Endothelial cell of umbilical vein (primary cell): ENCODE measurements around the gene COL13A1. TPM values are rescaled to one million over a fixed set of nuclear protein-coding genes. Genes with fewer than 3 reads are reported as not detected.

ENCODE experiments used
- BruUV-seq: library from RNA; stranded (reverse); fragments of 400-500 nt; replicated peaks from 2 replicates; lab custom pipeline; 2021; lab: Mats Ljungman, UMichigan
- CTCF ChIA-PET: fragments of 300-600, 350-600 bp; sonication (Branson Sonifier 250); formaldehyde crosslinking; loops from one replicate; lab custom pipeline; 2021; ENCODE audit warnings: antibody characterized with exemption, inconsistent platforms; lab: Charles Lee
- POLR2A ChIA-PET: fragments of 300-600, 350-600 bp; sonication (Branson Sonifier 250); formaldehyde crosslinking; loops from one replicate; lab custom pipeline; 2021; ENCODE audit warnings: antibody characterized with exemption, inconsistent platforms; lab: Charles Lee
- DNase-seq: peaks from one replicate; pipeline ENCODE4 v3.0.0-alpha.2; 2011; ENCODE audit warnings: low read depth, low spot score
- FAIRE-seq: peaks from 2 replicates; lab custom pipeline; 2011; peaks lifted over from hg19 to GRCh38; lab: Jason Lieb, UNC
- H2AFZ ChIP-seq: 2 replicates; pipeline ENCODE4 v1.6.0; 2012; ENCODE audit warnings: low read depth, low read length, control low read depth, inconsistent platforms
- H3K27ac ChIP-seq: 2 replicates; pipeline ENCODE4 v1.5.1; 2011; ENCODE audit warnings: low read depth, mild to moderate bottlenecking, control low read depth, low read length, moderate library complexity; ENCODE audit not compliant: insufficient read depth
- H3K27me3 ChIP-seq, 2 experiments: 2 replicates each; pipeline versions ENCODE4 v1.6.0 to v1.6.1; 2011; ENCODE audit warnings: low read length in 2 of 2, mixed read lengths in 1 of 2; ENCODE audit not compliant: control insufficient read depth in 2 of 2, insufficient read depth in 2 of 2
- H3K36me3 ChIP-seq, 2 experiments: 2 replicates in 1 of 2; 3 replicates in 1 of 2; pipeline ENCODE4 v1.5.1; 2011; ENCODE audit warnings: low read length in 2 of 2, mild to moderate bottlenecking in 1 of 2, moderate library complexity in 1 of 2; ENCODE audit not compliant: control insufficient read depth in 2 of 2, insufficient read depth in 2 of 2; ENCODE audit errors: extremely low read depth in 1 of 2
- H3K4me1 ChIP-seq: 3 replicates; pipeline ENCODE4 v1.5.1; 2011; ENCODE audit warnings: mild to moderate bottlenecking, low read length; ENCODE audit not compliant: control insufficient read depth, insufficient read depth; ENCODE audit errors: extremely low read depth
- H3K4me2 ChIP-seq: 2 replicates; pipeline ENCODE4 v1.6.1; 2011; ENCODE audit warnings: low read length, control low read depth, mixed read lengths; ENCODE audit not compliant: insufficient read depth
- H3K4me3 ChIP-seq, 3 experiments: fragments of 200-600 bp in 1 of 3; sonication (generic), shearing (Covaris generic) in 1 of 3; replicated peaks in 1 of 3; 2 replicates each; pipeline ENCODE4 v1.5.1; 2011 to 2016; ENCODE audit warnings: control low read depth in 3 of 3, low read length in 3 of 3, mild to moderate bottlenecking in 2 of 3, inconsistent platforms in 1 of 3, low read depth in 1 of 3, moderate library complexity in 1 of 3; ENCODE audit not compliant: insufficient read depth in 1 of 3
- H3K79me2 ChIP-seq: 2 replicates; pipeline ENCODE4 v1.6.0; 2012; ENCODE audit warnings: low read length, inconsistent platforms; ENCODE audit not compliant: control insufficient read depth, insufficient read depth
- H3K9ac ChIP-seq: replicated peaks from 2 replicates; pipeline ENCODE3; 2011; ENCODE audit warnings: low read length, control low read depth; ENCODE audit not compliant: insufficient read depth; ENCODE audit errors: extremely low read depth
- H3K9me1 ChIP-seq: replicated peaks from 3 replicates; pipeline ENCODE4 v1.6.0; 2011; ENCODE audit warnings: mild to moderate bottlenecking, low read length; ENCODE audit not compliant: control insufficient read depth, insufficient read depth; ENCODE audit errors: extremely low read depth
- H3K9me3 ChIP-seq: replicated peaks from 2 replicates; pipeline ENCODE4 v1.5.1; 2012; ENCODE audit warnings: low read length, inconsistent platforms; ENCODE audit not compliant: control insufficient read depth, insufficient read depth
- H4K20me1 ChIP-seq: replicated peaks from 2 replicates; pipeline ENCODE3; 2011; ENCODE audit warnings: mild to moderate bottlenecking, low read length; ENCODE audit not compliant: control insufficient read depth, insufficient read depth; ENCODE audit errors: extremely low read depth
- EZH2 ChIP-seq: IDR thresholded peaks from 2 replicates; pipeline ENCODE4 v1.6.1; 2012; ENCODE audit warnings: borderline replicate concordance, low read depth, mild to moderate bottlenecking, moderate library complexity, low read length, inconsistent platforms; ENCODE audit not compliant: severe bottlenecking
- FOS ChIP-seq: IDR thresholded peaks from 2 replicates; pipeline ENCODE4 v1.6.1; 2011; ENCODE audit warnings: mild to moderate bottlenecking, low read length, moderate library complexity, borderline replicate concordance; ENCODE audit not compliant: insufficient read depth
- GATA2 ChIP-seq: IDR thresholded peaks from 2 replicates; pipeline ENCODE4 v1.7.0; 2011; ENCODE audit warnings: low read depth, mild to moderate bottlenecking, moderate library complexity, mixed read lengths, low read length; ENCODE audit not compliant: insufficient read length, insufficient read depth
- JUN ChIP-seq: IDR thresholded peaks from 2 replicates; pipeline ENCODE4 v1.6.1; 2011; ENCODE audit warnings: borderline replicate concordance, low read depth; ENCODE audit not compliant: insufficient read length, insufficient read depth
- MYC ChIP-seq: IDR thresholded peaks from one replicate; pipeline ENCODE4 v1.6.1; 2011; ENCODE audit warnings: mild to moderate bottlenecking, low read depth, low read length
- POLR2A ChIP-seq: IDR thresholded peaks from 2 replicates; pipeline ENCODE4 v1.6.1; 2012; ENCODE audit warnings: low read depth, mild to moderate bottlenecking, control low read depth, low read length
- POLR2AphosphoS5 ChIP-seq: IDR thresholded peaks from 2 replicates; pipeline ENCODE4 v1.6.1; 2012; ENCODE audit warnings: low read depth, mild to moderate bottlenecking, control low read depth, low read length, moderate library complexity; ENCODE audit not compliant: insufficient read depth
- dilution Hi-C: fragments of 300-500 bp; cut with MboI; formaldehyde crosslinking; loops from one replicate; pipeline ENCODE4 v1.15.0; 2019; ENCODE audit warnings: low sequenced_read_pairs; ENCODE audit not compliant: extremely low pct_ligation_motif_present
- intact Hi-C: fragments of 100-400 bp; cut with micrococcal nuclease; formaldehyde crosslinking; loops from one replicate; pipeline ENCODE4 v1.10.0; 2022
- polyA plus RNA-seq, 4 experiments: library from polyadenylated mRNA; depleted of rRNA in 3 of 4; stranded (reverse) in 3 of 4; unstranded in 1 of 4; fragments of >200 nt; gene quantifications; 2 replicates each; pipeline versions ENCODE4 v1.2.1 to v1.2.3, GENCODE V29; 2011 to 2012; ENCODE audit warnings: missing spikeins in 1 of 4
- total RNA-seq: library from RNA; stranded (reverse); gene quantifications from 2 replicates; pipeline ENCODE4 v1.2.3, GENCODE V29; 2021
- TF ChIP-seq, protein P1 (sequence below), 2 donors: IDR thresholded peaks; 1 replicate in 1 of 2; 2 replicates in 1 of 2; pipeline ENCODE4 v1.5.1; 2011; ENCODE audit warnings: low read length in 2 of 2, mild to moderate bottlenecking in 2 of 2, moderate library complexity in 2 of 2, control low read depth in 1 of 2, inconsistent platforms in 1 of 2, low read depth in 1 of 2; ENCODE audit not compliant: insufficient read depth in 1 of 2; ENCODE audit errors: extremely low read depth in 1 of 2
- TF ChIP-seq, protein P2 (sequence below): IDR thresholded peaks from 2 replicates; pipeline ENCODE4 v1.6.1; 2011; ENCODE audit not compliant: insufficient read depth, insufficient read length

The COL13A1 gene
- total and polyA plus RNA-seq, 2 donors (not counting 3 experiments of a cell fraction or from before 2014, with no cell fraction given): 21.4 to 47.5 TPM

DNA sequence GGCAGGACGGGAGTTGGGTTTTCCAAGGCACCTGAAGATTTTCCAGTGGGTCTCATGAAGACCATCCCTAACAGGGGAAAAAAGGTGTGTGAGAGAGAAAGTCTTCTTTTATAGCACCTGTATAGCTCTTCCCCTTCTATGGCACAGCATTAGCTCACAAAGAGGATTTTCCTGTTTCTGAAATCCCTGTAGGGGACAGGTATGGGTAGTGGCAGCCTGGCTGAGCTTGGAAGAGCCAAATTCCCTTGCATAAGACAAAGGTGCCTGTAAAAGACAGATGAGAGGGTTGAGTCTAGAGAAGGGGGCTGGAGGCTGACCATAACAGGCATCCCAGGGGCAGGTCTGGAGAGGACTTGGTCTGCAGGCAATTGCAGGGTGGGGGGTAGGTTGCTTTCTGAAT, 63.7 kb downstream of the COL13A1 start:
- ChIA-PET POLR2A (no interaction called here), CTCF (interaction anchor here (1.0 to 3.0 kb wide), 9 partner anchors 9 to 93 kb away, joined by 3 to 15 read pairs (median 4); no protein-coding TSS in a partner anchor)
- TF ChIP-seq GATA2: no peak
- no peak for TF ChIP-seq POLR2A
- TF ChIP-seq MYC: no peak
- no peak for TF ChIP-seq JUN
- TF ChIP-seq, protein P1, sequence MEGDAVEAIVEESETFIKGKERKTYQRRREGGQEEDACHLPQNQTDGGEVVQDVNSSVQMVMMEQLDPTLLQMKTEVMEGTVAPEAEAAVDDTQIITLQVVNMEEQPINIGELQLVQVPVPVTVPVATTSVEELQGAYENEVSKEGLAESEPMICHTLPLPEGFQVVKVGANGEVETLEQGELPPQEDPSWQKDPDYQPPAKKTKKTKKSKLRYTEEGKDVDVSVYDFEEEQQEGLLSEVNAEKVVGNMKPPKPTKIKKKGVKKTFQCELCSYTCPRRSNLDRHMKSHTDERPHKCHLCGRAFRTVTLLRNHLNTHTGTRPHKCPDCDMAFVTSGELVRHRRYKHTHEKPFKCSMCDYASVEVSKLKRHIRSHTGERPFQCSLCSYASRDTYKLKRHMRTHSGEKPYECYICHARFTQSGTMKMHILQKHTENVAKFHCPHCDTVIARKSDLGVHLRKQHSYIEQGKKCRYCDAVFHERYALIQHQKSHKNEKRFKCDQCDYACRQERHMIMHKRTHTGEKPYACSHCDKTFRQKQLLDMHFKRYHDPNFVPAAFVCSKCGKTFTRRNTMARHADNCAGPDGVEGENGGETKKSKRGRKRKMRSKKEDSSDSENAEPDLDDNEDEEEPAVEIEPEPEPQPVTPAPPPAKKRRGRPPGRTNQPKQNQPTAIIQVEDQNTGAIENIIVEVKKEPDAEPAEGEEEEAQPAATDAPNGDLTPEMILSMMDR (IDR thresholded peaks at IDR 0.05; ENCODE audit: extremely low read depth in 1 of 2, insufficient read depth in 1 of 2, low read depth in 1 of 2, low read length in 2 of 2): no peak
- no peak for TF ChIP-seq FOS
- TF ChIP-seq, protein P2, sequence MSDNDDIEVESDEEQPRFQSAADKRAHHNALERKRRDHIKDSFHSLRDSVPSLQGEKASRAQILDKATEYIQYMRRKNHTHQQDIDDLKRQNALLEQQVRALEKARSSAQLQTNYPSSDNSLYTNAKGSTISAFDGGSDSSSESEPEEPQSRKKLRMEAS: no peak
- TF ChIP-seq EZH2: no peak
- no peak for TF ChIP-seq POLR2AphosphoS5
- no peak for DNase-seq
- Histone ChIP-seq H4K20me1 (no peaks in the 10 kb centered on the region), H3K79me2 (peaks cover 27% of the 10 kb centered on the region), H3K9ac (no peak overlapping the region), H3K36me3 (no peaks in the 10 kb centered on the region), H3K9me1 (no peaks in the 10 kb centered on the region), H3K4me3 (no peak overlapping the region), H3K27ac (no peak overlapping the region), H3K27me3 (no peaks in the 10 kb centered on the region), H3K4me1 (peaks cover 87% of the 10 kb centered on the region), H2AFZ (no peak overlapping the region), H3K9me3 (no peaks in the 10 kb centered on the region), H3K4me2 (no peak overlapping the region)
- FAIRE-seq: no peak
- dilution Hi-C loops: no loop called here
- intact Hi-C loops: loop anchor here (2.0 kb wide), 1 partner anchor 65 kb away; the partner anchor contains the start of gene COL13A1
- no TSS peak for BruUV-seq
